Natural killer cell (primary cell): Measurements from ENCODE around the gene SLC6A11. TPM values are rescaled to one million over a fixed set of nuclear protein-coding genes. Genes with fewer than 3 reads are reported as not detected.

ENCODE experiments used
- ATAC-seq, 3 donors: fragments of 150-1000 bp in 2 of 3; fragments of 200-7000 bp in 1 of 3; cut with Tn5 transposase; 1 replicate in 1 of 3; 2 replicates in 2 of 3; pipeline ENCODE4 v1.10.0; 2021; ENCODE audit warnings: mild to moderate bottlenecking in 2 of 3, moderate library complexity in 2 of 3
- DNase-seq, 2 donors: peaks; one replicate each; pipeline versions ENCODE4 v3.0.0 to v3.0.0-alpha.2; 2013 to 2021; ENCODE audit warnings: mixed read lengths in 1 of 2
- H3K27ac ChIP-seq: one replicate; pipeline ENCODE4 v1.5.1; 2013; ENCODE audit warnings: mild to moderate bottlenecking, low read length
- H3K27me3 ChIP-seq: one replicate; pipeline ENCODE4 v1.6.1; 2013; ENCODE audit warnings: low read length; ENCODE audit not compliant: control insufficient read depth, insufficient read depth
- H3K36me3 ChIP-seq: one replicate; pipeline ENCODE4 v1.6.1; 2013; ENCODE audit warnings: low read length; ENCODE audit not compliant: control insufficient read depth, insufficient read depth
- H3K4me1 ChIP-seq: one replicate; pipeline ENCODE4 v1.6.1; 2013; ENCODE audit warnings: low read length; ENCODE audit not compliant: control insufficient read depth, insufficient read depth
- H3K4me3 ChIP-seq: one replicate; pipeline ENCODE4 v1.5.1; 2013; ENCODE audit warnings: low read length
- H3K9me3 ChIP-seq: one replicate; pipeline ENCODE4 v1.6.1; 2013; ENCODE audit warnings: low read length; ENCODE audit not compliant: control insufficient read depth, insufficient read depth
- H3K27ac Mint-ChIP-seq, 2 donors: one replicate each; pipeline ENCODE4 v1.8.0; 2022; ENCODE audit warnings: mild to moderate bottlenecking in 2 of 2, mixed read lengths in 2 of 2, moderate library complexity in 1 of 2
- H3K27me3 Mint-ChIP-seq, 2 donors: one replicate each; pipeline ENCODE4 v1.8.0; 2022; ENCODE audit warnings: low read depth in 2 of 2, mixed read lengths in 2 of 2
- H3K36me3 Mint-ChIP-seq: one replicate; pipeline ENCODE4 v1.8.0; 2022; ENCODE audit warnings: mixed read lengths
- H3K4me1 Mint-ChIP-seq, 2 donors: one replicate each; pipeline ENCODE4 v1.8.0; 2022; ENCODE audit warnings: mixed read lengths in 2 of 2
- H3K4me3 Mint-ChIP-seq: one replicate; pipeline ENCODE4 v1.8.0; 2022; ENCODE audit warnings: mild to moderate bottlenecking, moderate library complexity, mixed read lengths
- H3K9me3 Mint-ChIP-seq, 2 donors: one replicate each; pipeline ENCODE4 v1.8.0; 2022; ENCODE audit warnings: mixed read lengths in 2 of 2
- CTCF ChIP-seq: fragments of 200-600 bp; IDR thresholded peaks from one replicate; pipeline ENCODE4 v1.8.0; 2022; ENCODE audit warnings: antibody characterized with exemption
- WGBS: methylation state at CpG from one replicate; pipeline ENCODE4 v1.1.7; 2013; ENCODE audit warnings: missing lambda C conversion rate; ENCODE audit not compliant: insufficient coverage; 5-methylcytosine and 5-hydroxymethylcytosine counted together
- intact Hi-C: fragments of 100-400 bp; cut with micrococcal nuclease; formaldehyde crosslinking; loops from one replicate; pipeline ENCODE4 v1.14.2; 2022
- total RNA-seq, 4 donors: library from RNA; stranded (reverse); fragments of 120-200 nt in 1 of 4; gene quantifications; one replicate each; pipeline versions ENCODE4 v1.2.3 to v1.2.4, GENCODE V29; 2013 to 2022

The SLC6A11 gene
- total RNA-seq, 3 donors from 2014 or later (not counting 1 experiment from before 2014, with no cell fraction given): not detected

GRCh38 chr3:10777627-10778026, 38.4 kb upstream of the SLC6A11 start:
- Histone ChIP-seq H3K4me1 (no peaks in the 10 kb centered on the region), H3K27me3 (no peaks in the 10 kb centered on the region), H3K9me3 (peaks cover 12% of the 10 kb centered on the region), H3K4me3 (no peak overlapping the region), H3K27ac (no peak overlapping the region), H3K36me3 (no peaks in the 10 kb centered on the region)
- DNase-seq (no peak), ATAC-seq (no peak)
- H3K27me3 Mint-ChIP-seq: peaks cover 10 to 19% of the 10 kb centered on the region in 2 donors
- no peak overlapping the region for H3K27ac Mint-ChIP-seq
- 54% methylated on average over 2 of the region's 2 CpGs for WGBS
- H3K36me3 Mint-ChIP-seq: no peaks in the 10 kb centered on the region
- no peaks in the 10 kb centered on the region for H3K9me3 Mint-ChIP-seq
- no peak overlapping the region for H3K4me3 Mint-ChIP-seq
- no peak for TF ChIP-seq CTCF
- intact Hi-C loops: no loop called here
- no peaks in the 10 kb centered on the region for H3K4me1 Mint-ChIP-seq

- Mint-ChIP-seq H3K9me3 (no peaks in the 10 kb centered on the region), H3K4me1 (peaks cover 0 to 2% of the 10 kb centered on the region in 2 donors), H3K27ac (no peak overlapping the region), H3K4me3 (no peak overlapping the region), H3K27me3 (peaks cover 13 to 19% of the 10 kb centered on the region in 2 donors), H3K36me3 (no peaks in the 10 kb centered on the region)
- intact Hi-C loops: no loop called here
- Histone ChIP-seq H3K9me3 (peaks cover 3% of the 10 kb centered on the region), H3K4me3 (no peak overlapping the region), H3K27ac (no peak overlapping the region), H3K4me1 (no peaks in the 10 kb centered on the region), H3K27me3 (no peaks in the 10 kb centered on the region), H3K36me3 (no peaks in the 10 kb centered on the region)
- no peak for TF ChIP-seq CTCF
- ATAC-seq (no peak), DNase-seq (no peak)
- 82% methylated on average over 8 of the region's 8 CpGs for WGBS
Observed at GRCh38 chr3:10778492-10779292, 37.3 kb upstream of the SLC6A11 start.

GRCh38 chr3:10779293-10779805, 36.7 kb upstream of the SLC6A11 start:
- ATAC-seq: no peak
- H3K4me3 ChIP-seq: no peak overlapping the region
- no peak for TF ChIP-seq CTCF
- H3K27ac Mint-ChIP-seq: no peak overlapping the region
- H3K27ac ChIP-seq: no peak overlapping the region
- H3K4me1 Mint-ChIP-seq: peaks cover 0 to 8% of the 10 kb centered on the region in 2 donors
- intact Hi-C loops: no loop called here
- DNase-seq: no peak
- H3K27me3 ChIP-seq: no peaks in the 10 kb centered on the region
- no peaks in the 10 kb centered on the region for H3K36me3 ChIP-seq
- H3K4me1 ChIP-seq: no peaks in the 10 kb centered on the region
- H3K36me3 Mint-ChIP-seq: no peaks in the 10 kb centered on the region
- no peak overlapping the region for H3K4me3 Mint-ChIP-seq
- 77% methylated on average over 8 of the region's 8 CpGs for WGBS
- no peaks in the 10 kb centered on the region for H3K9me3 Mint-ChIP-seq
- no peaks in the 10 kb centered on the region for H3K9me3 ChIP-seq
- H3K27me3 Mint-ChIP-seq: peaks cover 15 to 19% of the 10 kb centered on the region in 2 donors
